ENCODE results near the gene CCDC89. TPM values are rescaled to one million over a fixed set of nuclear protein-coding genes. Genes with fewer than 3 reads are reported as not detected.

The CCDC89 gene
- total and polyA plus RNA-seq, 2 of the 13 experiments (the other 11 are each of a cell fraction or from before 2014, with no cell fraction given) = 0.13 to 0.38 TPM

- TF ChIP-seq NR1H2 (CRISPR knock-in tag; IDR thresholded peaks at IDR 0.05; ENCODE audit: borderline replicate concordance, low read depth) (no peak), GFI1 (CRISPR knock-in tag; IDR thresholded peaks at IDR 0.05; ENCODE audit: borderline replicate concordance) (no peak), ZNF367 (CRISPR knock-in tag; IDR thresholded peaks at IDR 0.05; ENCODE audit: borderline replicate concordance) (no peak), ZBTB4 (CRISPR knock-in tag; IDR thresholded peaks at IDR 0.05; ENCODE audit: borderline replicate concordance) (no peak), SATB2 (CRISPR knock-in tag; IDR thresholded peaks at IDR 0.05) (0 out of 2 replicates have a peak, but pooled peaks have one; percentile 28), IRF2 (CRISPR knock-in tag; IDR thresholded peaks at IDR 0.05) (peak; percentile 67; the same call in 1 of the 2 replicates), GMEB1 (CRISPR knock-in tag; IDR thresholded peaks at IDR 0.05; ENCODE audit: borderline replicate concordance) (peak; percentile 88), ATF2 (CRISPR knock-in tag; IDR thresholded peaks at IDR 0.05) (peak; percentile 67; the same call in 1 of the 2 replicates)
- TF ChIP-seq, protein P1, sequence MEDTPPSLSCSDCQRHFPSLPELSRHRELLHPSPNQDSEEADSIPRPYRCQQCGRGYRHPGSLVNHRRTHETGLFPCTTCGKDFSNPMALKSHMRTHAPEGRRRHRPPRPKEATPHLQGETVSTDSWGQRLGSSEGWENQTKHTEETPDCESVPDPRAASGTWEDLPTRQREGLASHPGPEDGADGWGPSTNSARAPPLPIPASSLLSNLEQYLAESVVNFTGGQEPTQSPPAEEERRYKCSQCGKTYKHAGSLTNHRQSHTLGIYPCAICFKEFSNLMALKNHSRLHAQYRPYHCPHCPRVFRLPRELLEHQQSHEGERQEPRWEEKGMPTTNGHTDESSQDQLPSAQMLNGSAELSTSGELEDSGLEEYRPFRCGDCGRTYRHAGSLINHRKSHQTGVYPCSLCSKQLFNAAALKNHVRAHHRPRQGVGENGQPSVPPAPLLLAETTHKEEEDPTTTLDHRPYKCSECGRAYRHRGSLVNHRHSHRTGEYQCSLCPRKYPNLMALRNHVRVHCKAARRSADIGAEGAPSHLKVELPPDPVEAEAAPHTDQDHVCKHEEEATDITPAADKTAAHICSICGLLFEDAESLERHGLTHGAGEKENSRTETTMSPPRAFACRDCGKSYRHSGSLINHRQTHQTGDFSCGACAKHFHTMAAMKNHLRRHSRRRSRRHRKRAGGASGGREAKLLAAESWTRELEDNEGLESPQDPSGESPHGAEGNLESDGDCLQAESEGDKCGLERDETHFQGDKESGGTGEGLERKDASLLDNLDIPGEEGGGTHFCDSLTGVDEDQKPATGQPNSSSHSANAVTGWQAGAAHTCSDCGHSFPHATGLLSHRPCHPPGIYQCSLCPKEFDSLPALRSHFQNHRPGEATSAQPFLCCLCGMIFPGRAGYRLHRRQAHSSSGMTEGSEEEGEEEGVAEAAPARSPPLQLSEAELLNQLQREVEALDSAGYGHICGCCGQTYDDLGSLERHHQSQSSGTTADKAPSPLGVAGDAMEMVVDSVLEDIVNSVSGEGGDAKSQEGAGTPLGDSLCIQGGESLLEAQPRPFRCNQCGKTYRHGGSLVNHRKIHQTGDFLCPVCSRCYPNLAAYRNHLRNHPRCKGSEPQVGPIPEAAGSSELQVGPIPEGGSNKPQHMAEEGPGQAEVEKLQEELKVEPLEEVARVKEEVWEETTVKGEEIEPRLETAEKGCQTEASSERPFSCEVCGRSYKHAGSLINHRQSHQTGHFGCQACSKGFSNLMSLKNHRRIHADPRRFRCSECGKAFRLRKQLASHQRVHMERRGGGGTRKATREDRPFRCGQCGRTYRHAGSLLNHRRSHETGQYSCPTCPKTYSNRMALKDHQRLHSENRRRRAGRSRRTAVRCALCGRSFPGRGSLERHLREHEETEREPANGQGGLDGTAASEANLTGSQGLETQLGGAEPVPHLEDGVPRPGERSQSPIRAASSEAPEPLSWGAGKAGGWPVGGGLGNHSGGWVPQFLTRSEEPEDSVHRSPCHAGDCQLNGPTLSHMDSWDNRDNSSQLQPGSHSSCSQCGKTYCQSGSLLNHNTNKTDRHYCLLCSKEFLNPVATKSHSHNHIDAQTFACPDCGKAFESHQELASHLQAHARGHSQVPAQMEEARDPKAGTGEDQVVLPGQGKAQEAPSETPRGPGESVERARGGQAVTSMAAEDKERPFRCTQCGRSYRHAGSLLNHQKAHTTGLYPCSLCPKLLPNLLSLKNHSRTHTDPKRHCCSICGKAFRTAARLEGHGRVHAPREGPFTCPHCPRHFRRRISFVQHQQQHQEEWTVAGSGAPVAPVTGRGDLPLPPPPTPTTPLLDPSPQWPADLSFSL (CRISPR knock-in tag; IDR thresholded peaks at IDR 0.05) = no peak
These were observed 21.1 kb downstream of the CCDC89 start, which contains the start of gene CREBZF (continued) for GRCh38 chr11:85664615-85665481.

All from HepG2 (cell line).